Stimulated activated CD8-positive, alpha-beta memory T cell treated with anti-CD3 and anti-CD28 coated beads, Interleukin-4, amount 100 ng/mL, for 4 hours (primary cell): ENCODE data around the gene TSPEAR.
"Not testable (repeated sequence)": the region's sequence is repeated elsewhere in the genome, so short reads cannot be mapped to it uniquely, and the experiment has no call there.

Source experiments
- DNase-seq, 2 donors: peaks; one replicate each; pipeline ENCODE4 v3.0.0-alpha.2; 2020; ENCODE audit warnings: low read depth in 2 of 2, low spot score in 1 of 2

The TSPEAR gene

GRCh38 chr21:44656868-44657267 is 54.5 kb downstream of the TSPEAR start:
- DNase-seq = no peak

GRCh38 chr21:44654576-44655175 is 56.7 kb downstream of the TSPEAR start, which contains the start of gene KRTAP12-4:
TSS of gene KRTAP12-4 (minus strand) at chr21:44654659. CDS start at chr21:44654614, 45 bp downstream.
- DNase-seq = no peak

- DNase-seq = no peak
Measured at GRCh38 chr21:44653656-44654575, 57.5 kb downstream of the TSPEAR start.

GRCh38 chr21:44653123-44653522 is 58.2 kb downstream of the TSPEAR start:
- no peak for DNase-seq

- no peak for DNase-seq
Measured at GRCh38 chr21:44650973-44651675, 60.2 kb downstream of the TSPEAR start.

GRCh38 chr21:44650265-44650972 is 61.0 kb downstream of the TSPEAR start:
- DNase-seq = no peak

- no peak for DNase-seq
Measured at GRCh38 chr21:44649521-44650100, 61.8 kb downstream of the TSPEAR start.

GRCh38 chr21:44648557-44649311 is 62.6 kb downstream of the TSPEAR start:
- no peak for DNase-seq

- DNase-seq = no peak
Measured at GRCh38 chr21:44647222-44647552, 64.2 kb downstream of the TSPEAR start.

- DNase-seq = not testable (repeated sequence)
Measured at GRCh38 chr21:44646366-44647221, 64.8 kb downstream of the TSPEAR start, which contains the start of gene KRTAP10-11. TSS of gene KRTAP10-11 (plus strand) at chr21:44646414. CDS start at chr21:44646459, 45 bp downstream.

- no peak for DNase-seq
Measured at GRCh38 chr21:44644878-44645277, 66.5 kb downstream of the TSPEAR start.

- DNase-seq = no peak
Measured at GRCh38 chr21:44643741-44644310, 67.5 kb downstream of the TSPEAR start.

GRCh38 chr21:44640761-44641160 is 70.6 kb downstream of the TSPEAR start:
- no peak for DNase-seq

GRCh38 chr21:44639331-44639655 is 72.1 kb downstream of the TSPEAR start:
- no peak for DNase-seq

- not testable (repeated sequence) for DNase-seq
Measured at GRCh38 chr21:44638506-44639330, 72.7 kb downstream of the TSPEAR start.

GRCh38 chr21:44637851-44638348 is 73.5 kb downstream of the TSPEAR start:
- DNase-seq = not testable (repeated sequence)

GRCh38 chr21:44637018-44637850 is 74.1 kb downstream of the TSPEAR start, which contains the start of gene KRTAP10-10:
TSS of gene KRTAP10-10 (plus strand) at chr21:44637356. CDS start at chr21:44637418, 62 bp downstream.
- DNase-seq = no peak
